Body of pancreas (tissue), 4 donors: ENCODE measurements around the gene TRIM62.

ENCODE experiments used
- POLR2A ChIP-seq, 3 donors: fragments of 450-650 bp; IDR thresholded peaks; one replicate each; pipeline ENCODE4 v1.6.1; 2016; ENCODE audit warnings: antibody characterized with exemption in 3 of 3, mild to moderate bottlenecking in 2 of 3
- TF ChIP-seq, protein P1 (sequence below), 7 experiments: fragments of 450-650 bp in 4 of 7; fragments of 200-600 bp in 3 of 7; sonication (generic) in 3 of 7; IDR thresholded peaks; one replicate each; pipeline ENCODE4 v1.5.1; 2016 to 2019; ENCODE audit warnings: antibody characterized with exemption in 7 of 7

DNA sequence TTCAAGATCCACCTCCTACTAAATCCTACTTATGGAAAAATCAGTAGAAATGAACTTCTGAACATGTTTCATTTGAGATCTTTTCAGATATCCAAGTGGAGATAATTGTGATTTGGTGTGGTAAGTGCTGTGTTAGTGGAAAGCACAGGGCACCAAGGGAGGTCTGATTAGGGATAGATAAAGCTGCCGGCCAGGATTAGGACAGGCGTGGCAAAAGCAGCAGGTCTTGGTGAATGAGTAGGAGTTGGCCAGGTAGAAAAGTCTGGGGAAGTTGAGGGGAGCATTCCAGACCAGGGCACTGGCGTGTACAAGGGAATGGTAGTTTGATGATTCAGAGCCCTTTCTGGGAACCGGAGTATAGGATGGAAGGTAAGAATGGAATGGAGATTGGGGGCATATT is 53.1 kb downstream of the TRIM62 start:
- TF ChIP-seq, protein P1, sequence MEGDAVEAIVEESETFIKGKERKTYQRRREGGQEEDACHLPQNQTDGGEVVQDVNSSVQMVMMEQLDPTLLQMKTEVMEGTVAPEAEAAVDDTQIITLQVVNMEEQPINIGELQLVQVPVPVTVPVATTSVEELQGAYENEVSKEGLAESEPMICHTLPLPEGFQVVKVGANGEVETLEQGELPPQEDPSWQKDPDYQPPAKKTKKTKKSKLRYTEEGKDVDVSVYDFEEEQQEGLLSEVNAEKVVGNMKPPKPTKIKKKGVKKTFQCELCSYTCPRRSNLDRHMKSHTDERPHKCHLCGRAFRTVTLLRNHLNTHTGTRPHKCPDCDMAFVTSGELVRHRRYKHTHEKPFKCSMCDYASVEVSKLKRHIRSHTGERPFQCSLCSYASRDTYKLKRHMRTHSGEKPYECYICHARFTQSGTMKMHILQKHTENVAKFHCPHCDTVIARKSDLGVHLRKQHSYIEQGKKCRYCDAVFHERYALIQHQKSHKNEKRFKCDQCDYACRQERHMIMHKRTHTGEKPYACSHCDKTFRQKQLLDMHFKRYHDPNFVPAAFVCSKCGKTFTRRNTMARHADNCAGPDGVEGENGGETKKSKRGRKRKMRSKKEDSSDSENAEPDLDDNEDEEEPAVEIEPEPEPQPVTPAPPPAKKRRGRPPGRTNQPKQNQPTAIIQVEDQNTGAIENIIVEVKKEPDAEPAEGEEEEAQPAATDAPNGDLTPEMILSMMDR (IDR thresholded peaks at IDR 0.05) = no peak
- no peak for TF ChIP-seq POLR2A (IDR thresholded peaks at IDR 0.05)
